PC-9 (cell line): ENCODE results near the gene SOX5.

ENCODE experiments used
- CTCF ChIP-seq: fragments of 200-600 bp; sonication (generic); conservative IDR thresholded peaks from 2 replicates; pipeline ENCODE4 v1.6.1; 2017; ENCODE audit warnings: mixed run types, antibody characterized with exemption, mild to moderate bottlenecking, moderate library complexity
- EZH2 ChIP-seq: fragments of 200-600 bp; sonication (generic); IDR thresholded peaks from 2 replicates; pipeline ENCODE4 v1.8.0; 2017; ENCODE audit warnings: antibody characterized with exemption, low read depth

GRCh38 chr12:23880988-23881387 lies 68.5 kb downstream of the SOX5 start:
- TF ChIP-seq CTCF (no peak), EZH2 (no peak)
